Small intestine (tissue), 16 donors: ENCODE measurements around the gene PDSS1. TPM values are rescaled to one million over a fixed set of nuclear protein-coding genes. Genes with fewer than 3 reads are reported as not detected.
"Not testable (repeated sequence)": the region's sequence is repeated elsewhere in the genome, so short reads cannot be mapped to it uniquely, and the experiment has no call there.

Experiments
- DNase-seq, 2 donors: peaks; one replicate each; pipeline versions ENCODE4 v3.0.0 to v3.0.0-alpha.2; 2013
- FAIRE-seq: peaks from 2 replicates; lab custom pipeline; 2012; peaks lifted over from hg19 to GRCh38; lab: Jason Lieb, UNC
- H3K27ac ChIP-seq, 3 donors: one replicate each; pipeline ENCODE4 v1.5.1; 2013; ENCODE audit warnings: low read length in 2 of 3, mild to moderate bottlenecking in 2 of 3, control low read depth in 1 of 3, inconsistent platforms in 1 of 3, low read depth in 1 of 3, moderate library complexity in 1 of 3
- H3K27me3 ChIP-seq, 3 donors: one replicate each; pipeline ENCODE4 v1.6.1; 2013; ENCODE audit warnings: low read length in 3 of 3, inconsistent platforms in 1 of 3; ENCODE audit not compliant: control insufficient read depth in 3 of 3, insufficient read depth in 3 of 3
- H3K36me3 ChIP-seq, 3 donors: one replicate each; pipeline ENCODE4 v1.6.1; 2013; ENCODE audit warnings: low read length in 3 of 3, inconsistent platforms in 1 of 3, low read depth in 1 of 3, mild to moderate bottlenecking in 1 of 3, moderate library complexity in 1 of 3; ENCODE audit not compliant: control insufficient read depth in 3 of 3, insufficient read depth in 2 of 3
- H3K4me1 ChIP-seq, 3 donors: one replicate each; pipeline ENCODE4 v1.6.1; 2013; ENCODE audit warnings: low read length in 2 of 3, inconsistent platforms in 1 of 3, low read depth in 1 of 3, mild to moderate bottlenecking in 1 of 3, moderate library complexity in 1 of 3; ENCODE audit not compliant: control insufficient read depth in 3 of 3, insufficient read depth in 2 of 3
- H3K4me3 ChIP-seq, 3 donors: one replicate each; pipeline ENCODE4 v1.5.1; 2013; ENCODE audit warnings: low read length in 3 of 3, control low read depth in 1 of 3, inconsistent platforms in 1 of 3, low read depth in 1 of 3, mild to moderate bottlenecking in 1 of 3, moderate library complexity in 1 of 3
- H3K9me3 ChIP-seq, 2 donors: one replicate each; pipeline ENCODE4 v1.6.1; 2013; ENCODE audit warnings: low read depth in 1 of 2, low read length in 1 of 2; ENCODE audit not compliant: control insufficient read depth in 2 of 2, insufficient read depth in 1 of 2
- WGBS, 3 donors: extraction: QIAGEN DNeasy Blood & Tissue Kit; methylation state at CpG; one replicate each; pipeline ENCODE4 v1.1.7; 2013; 5-methylcytosine and 5-hydroxymethylcytosine counted together
- long read RNA-seq, 10 donors: transcript quantifications; one replicate each; lab custom pipeline, GENCODE V29; 2026
- polyA plus RNA-seq, 4 donors: library from polyadenylated mRNA; stranded (reverse) in 3 of 4; unstranded in 1 of 4; fragments of 200-250 nt in 3 of 4; fragments of 120-200 nt in 1 of 4; gene quantifications; one replicate each; pipeline versions ENCODE4 v1.2.1 to v1.2.3, GENCODE V29; 2013
- donor health status: healthy with polysubstance abuse.
- donor health status: control.
- donor health status: control.
- donor health status: Bipolar disorder and iron deficiency.
- donor health status: healthy.

Gene PDSS1
- polyA plus RNA-seq: 10 to 100 TPM; 23.5 to 62.8 (median 45.3) TPM
- long read RNA-seq, donor 1, partial matches to known transcripts: 22 of 27 reads
- long read RNA-seq, donor 1, other reads (novel, unspliced or antisense): 0 of 27 reads
- long read RNA-seq, donor 2, partial matches to known transcripts: 0 of 1 reads
- long read RNA-seq, donor 2, other reads (novel, unspliced or antisense): 0 of 1 reads
- long read RNA-seq, donor 3, partial matches to known transcripts: 7 of 9 reads
- long read RNA-seq, donor 3, other reads (novel, unspliced or antisense): 0 of 9 reads
- long read RNA-seq, donor 4: 0 reads
- long read RNA-seq, donor 5, partial matches to known transcripts: 7 of 7 reads
- long read RNA-seq, donor 5, other reads (novel, unspliced or antisense): 0 of 7 reads
- long read RNA-seq, donor 6, partial matches to known transcripts: 0 of 1 reads
- long read RNA-seq, donor 6, other reads (novel, unspliced or antisense): 0 of 1 reads
- long read RNA-seq, donor 7: 0 reads
- long read RNA-seq, donor 8: 0 reads
- long read RNA-seq, donor 9: 0 reads
- long read RNA-seq, donor 10, partial matches to known transcripts: 5 of 6 reads
- long read RNA-seq, donor 10, other reads (novel, unspliced or antisense): 0 of 6 reads

GRCh38 chr10:26697163-26697921 is at the start of gene PDSS1:
TSS of gene PDSS1 (plus strand) at chr10:26697701. CDS start at chr10:26697712, 11 bp downstream.
- peak within 1 kb of the TSS; percentile 95 to 96 (median 95) for H3K27ac ChIP-seq
- H3K4me3 ChIP-seq: peak within 1 kb of the TSS; percentile 68 to 90 (median 86)
- H3K9me3 ChIP-seq: peaks cover 0 to 8% of the 10 kb centered on the region in 2 donors
- WGBS, 3 donors: 0 to 1% (median 0%) methylated on average over 47 to 82 of the region's 82 CpGs
- FAIRE-seq (no peak), DNase-seq (peak; percentile 74 to 93)
- peaks cover 0 to 7% (median 0%) of the 10 kb centered on the region in 3 donors for H3K36me3 ChIP-seq
- peaks cover 0 to 32% (median 0%) of the 10 kb centered on the region in 3 donors for H3K4me1 ChIP-seq
- H3K27me3 ChIP-seq: no peaks in the 10 kb centered on the region

- not testable (repeated sequence) for H3K4me3 ChIP-seq, H3K27me3 ChIP-seq, FAIRE-seq, H3K4me1 ChIP-seq, H3K9me3 ChIP-seq, H3K27ac ChIP-seq, H3K36me3 ChIP-seq, DNase-seq
- 71 to 91% (median 87%) methylated on average over 2 to 3 of the region's 3 CpGs for WGBS, 3 donors
These were observed 49.3 kb upstream of the PDSS1 start for GRCh38 chr10:26648245-26648636.

GRCh38 chr10:26650406-26650805 is 47.1 kb upstream of the PDSS1 start:
- Histone ChIP-seq H3K27ac (no peak overlapping the region), H3K4me3 (no peak overlapping the region), H3K4me1 (no peaks in the 10 kb centered on the region), H3K27me3 (peaks cover 0 to 4% (median 3%) of the 10 kb centered on the region in 3 donors), H3K36me3 (no peaks in the 10 kb centered on the region), H3K9me3 (no peaks in the 10 kb centered on the region)
- WGBS, 3 donors: 76 to 83% (median 80%) methylated on average over 4 of the region's 4 CpGs
- DNase-seq: no peak
- FAIRE-seq: no peak

- H3K27me3 ChIP-seq, H3K4me1 ChIP-seq, H3K4me3 ChIP-seq, H3K27ac ChIP-seq, DNase-seq, H3K9me3 ChIP-seq, H3K36me3 ChIP-seq: not testable (repeated sequence)
- 42 to 52% (median 49%) methylated on average over 2 of the region's 2 CpGs for WGBS, 3 donors
- FAIRE-seq: peak; percentile 26
These were observed 46.0 kb upstream of the PDSS1 start for GRCh38 chr10:26651476-26651875.

GRCh38 chr10:26653004-26653403 is 44.5 kb upstream of the PDSS1 start:
- 86 to 90% (median 89%) methylated on average over 18 of the region's 18 CpGs for WGBS, 3 donors
- H3K4me3 ChIP-seq: no peak overlapping the region
- FAIRE-seq (no peak), DNase-seq (no peak)
- no peaks in the 10 kb centered on the region for H3K4me1 ChIP-seq
- no peaks in the 10 kb centered on the region for H3K9me3 ChIP-seq
- H3K27ac ChIP-seq: no peak overlapping the region
- no peaks in the 10 kb centered on the region for H3K36me3 ChIP-seq
- peaks cover 0 to 4% (median under 1%) of the 10 kb centered on the region in 3 donors for H3K27me3 ChIP-seq

- Histone ChIP-seq H3K27me3 (no peaks in the 10 kb centered on the region), H3K36me3 (no peaks in the 10 kb centered on the region), H3K4me3 (no peak overlapping the region), H3K9me3 (no peaks in the 10 kb centered on the region), H3K27ac (no peak overlapping the region), H3K4me1 (no peaks in the 10 kb centered on the region)
- DNase-seq (no peak), FAIRE-seq (no peak)
- WGBS, 3 donors: 91 to 100% (median 97%) methylated on average over 1 of the region's 1 CpG
These were observed 41.8 kb upstream of the PDSS1 start for GRCh38 chr10:26655746-26656145.

GRCh38 chr10:26662864-26663263 is 34.6 kb upstream of the PDSS1 start:
- 75 to 85% (median 80%) methylated on average over 2 of the region's 2 CpGs for WGBS, 3 donors
- H3K27me3 ChIP-seq: peaks cover 0 to 2% (median 0%) of the 10 kb centered on the region in 3 donors
- peaks cover 0 to 7% of the 10 kb centered on the region in 2 donors for H3K9me3 ChIP-seq
- DNase-seq: no peak
- H3K4me1 ChIP-seq: no peaks in the 10 kb centered on the region
- H3K36me3 ChIP-seq: no peaks in the 10 kb centered on the region
- H3K4me3 ChIP-seq: no peak overlapping the region
- no peak overlapping the region for H3K27ac ChIP-seq
- FAIRE-seq: no peak
